Measurements from ENCODE around the gene SMTN.
A peak's percentile ranks its signal among the peaks of the same experiment; 100 is the strongest.
"Not testable (repeated sequence)": the region's sequence is repeated elsewhere in the genome, so short reads cannot be mapped to it uniquely, and the experiment has no call there.

Gene SMTN

GRCh38 chr22:31077681-31078080, 3.4 kb upstream of the SMTN start:
- H3K4me1 ChIP-seq (ENCODE audit: control insufficient read depth, low read depth, low read length), result peaks cover 5% of the 10 kb centered on the region
- no peaks in the 10 kb centered on the region for H3K9me3 ChIP-seq (ENCODE audit: control insufficient read depth, low read depth, low read length)
- no peak overlapping the region for H3K9ac ChIP-seq (ENCODE audit: low read length)
- H3K27ac ChIP-seq (ENCODE audit: low read length), result no peak overlapping the region
- H3K4me3 ChIP-seq (ENCODE audit: low read length), result no peak overlapping the region
- peaks cover 11% of the 10 kb centered on the region for H3K27me3 ChIP-seq (ENCODE audit: control insufficient read depth, insufficient read depth, low read length)
- H3K36me3 ChIP-seq (ENCODE audit: control insufficient read depth, low read depth, low read length), result no peaks in the 10 kb centered on the region

GRCh38 chr22:31078389-31078788, 2.7 kb upstream of the SMTN start:
- not testable (repeated sequence) for H3K36me3 ChIP-seq (ENCODE audit: control insufficient read depth, low read depth, low read length); H3K9ac ChIP-seq (ENCODE audit: low read length); H3K4me3 ChIP-seq (ENCODE audit: low read length); H3K9me3 ChIP-seq (ENCODE audit: control insufficient read depth, low read depth, low read length); H3K27ac ChIP-seq (ENCODE audit: low read length)
- Histone ChIP-seq H3K27me3 (ENCODE audit: control insufficient read depth, insufficient read depth, low read length) (peaks cover 11% of the 10 kb centered on the region), H3K4me1 (ENCODE audit: control insufficient read depth, low read depth, low read length) (peaks cover 10% of the 10 kb centered on the region)

- Histone ChIP-seq H3K9ac (ENCODE audit: low read length) (no peak overlapping the region), H3K9me3 (ENCODE audit: control insufficient read depth, low read depth, low read length) (no peaks in the 10 kb centered on the region), H3K27me3 (ENCODE audit: control insufficient read depth, insufficient read depth, low read length) (peaks cover 11% of the 10 kb centered on the region), H3K4me3 (ENCODE audit: low read length) (no peak overlapping the region), H3K36me3 (ENCODE audit: control insufficient read depth, low read depth, low read length) (no peaks in the 10 kb centered on the region), H3K27ac (ENCODE audit: low read length) (no peak overlapping the region), H3K4me1 (ENCODE audit: control insufficient read depth, low read depth, low read length) (peaks cover 18% of the 10 kb centered on the region)
Observed at GRCh38 chr22:31079095-31079642, 1.9 kb upstream of the SMTN start.

DNA sequence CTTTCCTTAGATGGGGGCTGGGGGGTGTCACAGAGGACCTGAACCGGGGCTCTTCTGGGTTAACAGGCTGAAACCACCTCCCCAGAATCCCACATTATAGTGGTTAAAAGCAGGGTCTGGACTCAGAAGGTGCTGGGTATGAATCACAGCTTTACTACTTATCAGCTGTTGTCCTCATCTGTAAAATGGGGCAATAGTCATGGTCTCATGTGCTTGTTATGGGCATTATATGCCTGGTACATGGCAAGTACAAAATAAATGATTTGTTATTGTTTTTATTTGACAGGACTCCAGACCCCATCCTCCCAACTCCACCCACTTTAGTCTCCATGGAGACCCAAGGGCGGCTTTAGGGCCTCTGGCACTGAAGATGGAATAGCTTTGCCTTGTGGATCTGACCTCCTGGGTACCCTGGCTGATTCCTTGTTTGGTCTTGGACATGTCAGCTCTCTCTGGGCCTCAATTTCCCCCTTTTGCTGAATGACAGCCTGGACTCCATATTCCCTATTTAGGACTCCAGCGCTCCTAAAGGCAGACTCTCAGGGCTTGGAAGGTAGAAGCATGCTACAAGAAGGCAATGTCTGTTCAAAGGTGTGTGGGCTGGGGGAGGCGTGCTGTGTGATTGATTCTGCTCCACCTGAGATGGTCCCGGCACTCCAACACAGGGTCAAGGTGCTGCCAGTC, 812 bp upstream of the SMTN start:
- Histone ChIP-seq H3K4me3 (ENCODE audit: low read length) (peak overlapping the region; percentile 59), H3K27me3 (ENCODE audit: control insufficient read depth, insufficient read depth, low read length) (peaks cover 11% of the 10 kb centered on the region), H3K9me3 (ENCODE audit: control insufficient read depth, low read depth, low read length) (no peaks in the 10 kb centered on the region), H3K36me3 (ENCODE audit: control insufficient read depth, low read depth, low read length) (no peaks in the 10 kb centered on the region), H3K27ac (ENCODE audit: low read length) (no peak overlapping the region), H3K9ac (ENCODE audit: low read length) (peak overlapping the region; percentile 73), H3K4me1 (ENCODE audit: control insufficient read depth, low read depth, low read length) (peaks cover 19% of the 10 kb centered on the region)

DNA sequence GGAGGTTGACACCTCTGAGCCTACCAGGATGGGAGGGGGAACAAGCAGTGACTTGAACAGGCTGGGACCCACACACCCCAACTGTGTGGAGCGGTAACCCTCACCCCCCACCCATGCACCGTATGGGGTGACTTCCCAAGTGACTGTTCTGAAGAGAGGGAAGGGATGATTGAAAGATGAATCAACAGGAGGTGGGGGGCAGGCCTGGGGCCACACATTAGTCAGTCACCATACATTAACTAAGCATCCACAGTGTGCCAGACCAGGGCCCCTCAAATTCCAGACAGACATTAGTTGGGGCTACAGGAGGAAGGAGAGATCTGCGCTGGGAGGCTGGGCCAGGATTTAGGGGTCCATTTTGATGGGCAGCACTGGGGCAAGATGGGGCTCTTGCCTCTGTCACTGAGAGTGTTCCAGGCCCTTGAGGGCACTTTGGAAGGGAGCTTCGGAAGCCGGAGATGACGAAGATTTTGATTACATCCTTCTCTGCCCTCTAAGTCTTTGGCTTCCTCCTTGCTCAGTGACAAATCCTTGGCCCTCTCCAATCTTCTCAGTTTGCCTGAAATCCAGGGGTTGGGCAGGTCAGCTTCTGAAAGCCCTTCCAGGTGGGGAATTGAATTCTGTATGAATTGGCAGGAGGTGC, 966 bp downstream of the SMTN start:
- Histone ChIP-seq H3K9me3 (ENCODE audit: control insufficient read depth, low read depth, low read length) (no peaks in the 10 kb centered on the region), H3K27me3 (ENCODE audit: control insufficient read depth, insufficient read depth, low read length) (peaks cover 11% of the 10 kb centered on the region), H3K9ac (ENCODE audit: low read length) (no peak overlapping the region), H3K36me3 (ENCODE audit: control insufficient read depth, low read depth, low read length) (no peaks in the 10 kb centered on the region), H3K4me1 (ENCODE audit: control insufficient read depth, low read depth, low read length) (peaks cover 23% of the 10 kb centered on the region), H3K27ac (ENCODE audit: low read length) (no peak overlapping the region), H3K4me3 (ENCODE audit: low read length) (no peak overlapping the region)

DNA sequence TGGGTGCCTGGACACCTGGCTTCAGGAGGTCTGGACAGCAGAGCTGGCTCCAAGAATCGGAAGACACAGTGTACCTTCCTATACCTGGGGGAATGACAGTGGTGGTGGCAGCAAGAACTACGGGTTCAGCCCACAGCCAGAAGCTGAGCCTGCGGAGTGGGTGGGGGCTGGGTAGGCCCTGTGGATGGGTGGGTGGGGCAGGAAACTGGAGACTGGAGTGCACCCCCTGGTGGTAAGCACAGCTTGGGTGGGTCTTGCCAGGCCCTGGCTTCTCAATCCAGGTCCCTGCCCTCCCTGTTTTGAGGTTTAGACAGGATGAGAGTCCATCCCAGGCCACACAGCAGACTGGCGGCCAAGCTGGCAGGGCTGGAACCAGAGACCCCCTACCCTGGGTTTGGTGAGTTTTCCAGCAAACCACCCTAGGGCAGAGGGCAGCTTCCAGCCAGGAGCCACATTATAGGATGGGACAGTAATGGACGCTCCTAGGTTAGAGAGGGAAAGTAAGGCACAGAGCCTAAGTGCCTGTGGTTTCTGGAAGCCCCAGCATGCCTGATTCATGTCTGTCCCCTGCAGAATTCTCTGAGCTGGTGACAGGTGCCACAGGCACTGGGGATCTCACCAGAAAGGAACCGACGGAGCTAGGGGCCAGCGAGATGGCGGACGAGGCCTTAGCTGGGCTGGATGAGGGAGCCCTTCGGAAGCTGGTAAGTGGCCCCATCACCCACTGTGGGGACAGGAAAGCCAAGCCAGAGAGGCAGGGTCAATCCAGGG, 1.7 kb downstream of the SMTN start:
- Histone ChIP-seq H3K9ac (ENCODE audit: low read length) (no peak overlapping the region), H3K4me1 (ENCODE audit: control insufficient read depth, low read depth, low read length) (peaks cover 23% of the 10 kb centered on the region), H3K9me3 (ENCODE audit: control insufficient read depth, low read depth, low read length) (no peaks in the 10 kb centered on the region), H3K27me3 (ENCODE audit: control insufficient read depth, insufficient read depth, low read length) (peaks cover 11% of the 10 kb centered on the region), H3K27ac (ENCODE audit: low read length) (no peak overlapping the region), H3K4me3 (ENCODE audit: low read length) (no peak overlapping the region), H3K36me3 (ENCODE audit: control insufficient read depth, low read depth, low read length) (no peaks in the 10 kb centered on the region)

DNA sequence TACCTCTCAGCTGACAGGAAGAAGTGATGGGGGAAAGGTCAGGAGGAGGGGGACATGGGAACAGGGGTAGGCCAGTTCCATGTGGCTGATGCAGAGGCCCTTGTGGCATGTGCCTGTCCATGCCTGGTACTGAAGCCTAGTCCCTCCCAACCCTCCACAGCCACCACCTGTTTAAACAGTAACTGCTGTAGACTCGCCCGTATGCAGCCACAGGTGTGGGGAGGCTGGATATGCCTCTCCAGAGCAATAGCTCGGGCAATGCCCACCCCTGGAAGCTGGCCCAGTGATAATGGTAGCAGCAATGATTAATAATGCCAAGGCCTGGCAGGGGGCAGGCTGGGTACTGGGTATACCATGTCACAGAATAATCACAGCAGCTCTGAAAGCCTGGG, 2.3 kb downstream of the SMTN start:
- Histone ChIP-seq H3K9ac (ENCODE audit: low read length) (no peak overlapping the region), H3K27ac (ENCODE audit: low read length) (no peak overlapping the region), H3K4me1 (ENCODE audit: control insufficient read depth, low read depth, low read length) (peaks cover 23% of the 10 kb centered on the region)

GRCh38 chr22:31083923-31084810, 3.0 kb downstream of the SMTN start:
- Histone ChIP-seq H3K9me3 (ENCODE audit: control insufficient read depth, low read depth, low read length) (no peaks in the 10 kb centered on the region), H3K4me3 (ENCODE audit: low read length) (peak overlapping the region; percentile 74), H3K4me1 (ENCODE audit: control insufficient read depth, low read depth, low read length) (peaks cover 23% of the 10 kb centered on the region), H3K27ac (ENCODE audit: low read length) (peak overlapping the region; percentile 14), H3K36me3 (ENCODE audit: control insufficient read depth, low read depth, low read length) (no peaks in the 10 kb centered on the region), H3K9ac (ENCODE audit: low read length) (peak overlapping the region; percentile 87), H3K27me3 (ENCODE audit: control insufficient read depth, insufficient read depth, low read length) (peaks cover 11% of the 10 kb centered on the region)

More for the DNA sequence above, 2.3 kb downstream of the SMTN start:
- H3K4me3 ChIP-seq (ENCODE audit: low read length), result peak overlapping the region; percentile 74
- no peaks in the 10 kb centered on the region for H3K36me3 ChIP-seq (ENCODE audit: control insufficient read depth, low read depth, low read length)
- peaks cover 11% of the 10 kb centered on the region for H3K27me3 ChIP-seq (ENCODE audit: control insufficient read depth, insufficient read depth, low read length)
- no peaks in the 10 kb centered on the region for H3K9me3 ChIP-seq (ENCODE audit: control insufficient read depth, low read depth, low read length)

DNA sequence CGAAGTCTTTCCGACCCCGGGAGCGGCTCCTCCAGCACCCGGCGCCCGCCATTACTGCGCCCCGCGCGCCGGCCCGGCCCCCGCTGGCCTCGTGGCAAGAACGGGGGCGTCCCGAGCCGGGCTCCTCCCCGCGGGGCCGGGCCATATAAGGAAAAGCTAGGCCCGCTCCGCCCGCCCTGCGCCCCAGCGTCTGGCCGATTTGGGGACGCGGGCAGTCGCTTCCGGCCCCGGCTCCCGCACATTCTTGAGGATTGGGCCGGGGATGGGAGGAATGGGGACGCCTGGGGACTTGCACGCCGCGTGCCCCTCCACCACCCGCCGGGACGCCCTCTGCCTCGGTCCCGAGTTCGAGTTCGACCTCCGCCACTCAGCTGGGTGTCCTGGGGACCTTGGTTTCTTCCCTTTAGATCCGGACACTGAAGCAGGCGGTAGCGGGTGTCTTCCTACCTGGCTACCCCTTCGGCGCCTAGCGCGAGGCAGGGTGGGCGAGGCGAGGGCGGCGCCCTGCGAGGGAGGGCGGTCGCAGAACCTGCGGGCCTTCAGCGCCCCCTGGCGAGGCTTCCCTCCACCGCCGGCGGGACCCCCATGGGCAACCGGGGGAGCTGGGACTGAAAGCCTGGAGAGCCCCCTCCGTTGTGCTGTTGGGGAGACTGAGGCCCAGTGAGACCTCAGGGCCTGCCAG, 3.8 kb downstream of the SMTN start:
- peaks cover 11% of the 10 kb centered on the region for H3K27me3 ChIP-seq (ENCODE audit: control insufficient read depth, insufficient read depth, low read length)
- H3K36me3 ChIP-seq (ENCODE audit: control insufficient read depth, low read depth, low read length), result no peaks in the 10 kb centered on the region
- H3K27ac ChIP-seq (ENCODE audit: low read length), result peak overlapping the region; percentile 14
- H3K9ac ChIP-seq (ENCODE audit: low read length), result peak overlapping the region; percentile 87
- H3K4me3 ChIP-seq (ENCODE audit: low read length), result peak overlapping the region; percentile 74
- peaks cover 23% of the 10 kb centered on the region for H3K4me1 ChIP-seq (ENCODE audit: control insufficient read depth, low read depth, low read length)
- H3K9me3 ChIP-seq (ENCODE audit: control insufficient read depth, low read depth, low read length), result no peaks in the 10 kb centered on the region

- Histone ChIP-seq H3K4me1 (ENCODE audit: control insufficient read depth, low read depth, low read length) (peaks cover 23% of the 10 kb centered on the region), H3K9me3 (ENCODE audit: control insufficient read depth, low read depth, low read length) (no peaks in the 10 kb centered on the region), H3K4me3 (ENCODE audit: low read length) (peak overlapping the region; percentile 74), H3K27me3 (ENCODE audit: control insufficient read depth, insufficient read depth, low read length) (peaks cover 11% of the 10 kb centered on the region), H3K36me3 (ENCODE audit: control insufficient read depth, low read depth, low read length) (no peaks in the 10 kb centered on the region), H3K9ac (ENCODE audit: low read length) (peak overlapping the region; percentile 87), H3K27ac (ENCODE audit: low read length) (no peak overlapping the region)
Observed at GRCh38 chr22:31085493-31085824, 4.3 kb downstream of the SMTN start.
